RWPE1 (cell line): ENCODE data around the gene TMCO1.
A peak's percentile ranks its signal among the peaks of the same experiment; 100 is the strongest.
"Not testable (repeated sequence)": the region's sequence is repeated elsewhere in the genome, so short reads cannot be mapped to it uniquely, and the experiment has no call there.

Source experiments
- CTCF ChIA-PET: fragments of 350-600 bp; sonication (Branson Sonifier 250); formaldehyde crosslinking; extraction: SDS; loops from one replicate; lab custom pipeline; 2021; lab: Yijun Ruan, JAX
- POLR2A ChIA-PET: fragments of 400-600 bp; formaldehyde crosslinking; extraction: SDS; loops from one replicate; lab custom pipeline; 2020; ENCODE audit warnings: antibody characterized with exemption; ENCODE audit not compliant: low non-redundant PET; lab: Yijun Ruan, JAX
- DNase-seq: peaks from one replicate; pipeline ENCODE4 v3.0.0; 2012; ENCODE audit warnings: low spot score
- H3K27ac ChIP-seq: fragments of 450-650 bp; 2 replicates; pipeline ENCODE4 v1.5.1; 2017
- TF ChIP-seq, protein P1 (sequence below): fragments of 450-650 bp; conservative IDR thresholded peaks from 2 replicates; pipeline ENCODE4 v1.5.1; 2017; ENCODE audit warnings: low read depth, mild to moderate bottlenecking

TMCO1 gene

DNA sequence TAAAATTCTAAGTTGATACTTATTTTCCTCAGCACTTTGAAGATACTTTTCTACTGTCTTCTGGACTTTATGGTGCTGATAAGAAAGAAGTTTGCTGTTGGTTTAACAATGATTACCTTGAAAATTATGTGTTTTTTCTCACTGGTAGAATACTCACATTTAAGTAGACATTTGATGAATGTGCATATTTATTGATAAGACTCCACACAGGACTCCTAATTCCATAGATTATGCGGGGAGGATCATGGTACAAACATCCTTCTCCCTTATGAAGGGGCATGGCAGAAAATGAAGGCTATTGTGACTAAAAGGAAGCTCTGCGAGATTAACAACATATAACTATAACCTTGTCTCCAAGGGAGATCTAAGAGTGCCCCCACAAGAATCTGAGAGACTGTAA is 41.8 kb downstream of the TMCO1 start:
- POLR2A ChIA-PET: no interaction called here

DNA sequence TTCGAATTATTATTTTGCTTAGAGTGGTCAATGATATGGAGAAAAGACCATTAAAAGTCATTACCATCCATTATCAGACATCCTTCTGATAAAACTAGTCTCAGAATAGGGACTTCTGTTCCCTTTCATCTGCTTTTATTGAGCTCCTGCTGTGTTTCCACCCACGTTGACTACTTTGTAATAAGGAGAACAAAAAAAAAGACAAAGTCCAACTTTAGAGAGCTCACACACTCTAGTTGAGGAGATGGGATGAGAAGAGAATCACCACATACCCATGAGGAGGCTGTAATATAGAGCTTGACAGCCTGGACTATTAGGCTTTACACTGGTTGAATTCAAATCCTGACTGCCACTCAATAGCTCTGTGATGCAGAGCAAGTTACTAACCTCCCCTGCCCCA is 42.5 kb downstream of the TMCO1 start:
- no peak for DNase-seq
- ChIA-PET POLR2A (no interaction called here), CTCF (interaction anchor here (0.6 kb wide), 1 partner anchor 916 kb away, joined by 3 read pairs; no protein-coding TSS in a partner anchor)
- TF ChIP-seq, protein P1, sequence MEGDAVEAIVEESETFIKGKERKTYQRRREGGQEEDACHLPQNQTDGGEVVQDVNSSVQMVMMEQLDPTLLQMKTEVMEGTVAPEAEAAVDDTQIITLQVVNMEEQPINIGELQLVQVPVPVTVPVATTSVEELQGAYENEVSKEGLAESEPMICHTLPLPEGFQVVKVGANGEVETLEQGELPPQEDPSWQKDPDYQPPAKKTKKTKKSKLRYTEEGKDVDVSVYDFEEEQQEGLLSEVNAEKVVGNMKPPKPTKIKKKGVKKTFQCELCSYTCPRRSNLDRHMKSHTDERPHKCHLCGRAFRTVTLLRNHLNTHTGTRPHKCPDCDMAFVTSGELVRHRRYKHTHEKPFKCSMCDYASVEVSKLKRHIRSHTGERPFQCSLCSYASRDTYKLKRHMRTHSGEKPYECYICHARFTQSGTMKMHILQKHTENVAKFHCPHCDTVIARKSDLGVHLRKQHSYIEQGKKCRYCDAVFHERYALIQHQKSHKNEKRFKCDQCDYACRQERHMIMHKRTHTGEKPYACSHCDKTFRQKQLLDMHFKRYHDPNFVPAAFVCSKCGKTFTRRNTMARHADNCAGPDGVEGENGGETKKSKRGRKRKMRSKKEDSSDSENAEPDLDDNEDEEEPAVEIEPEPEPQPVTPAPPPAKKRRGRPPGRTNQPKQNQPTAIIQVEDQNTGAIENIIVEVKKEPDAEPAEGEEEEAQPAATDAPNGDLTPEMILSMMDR: no peak
- no peak overlapping the region for H3K27ac ChIP-seq

More for the DNA sequence above, 41.8 kb downstream of the TMCO1 start:
- CTCF ChIA-PET: no interaction called here
- DNase-seq: no peak
- no peak overlapping the region for H3K27ac ChIP-seq
- TF ChIP-seq, protein P1: no peak

DNA sequence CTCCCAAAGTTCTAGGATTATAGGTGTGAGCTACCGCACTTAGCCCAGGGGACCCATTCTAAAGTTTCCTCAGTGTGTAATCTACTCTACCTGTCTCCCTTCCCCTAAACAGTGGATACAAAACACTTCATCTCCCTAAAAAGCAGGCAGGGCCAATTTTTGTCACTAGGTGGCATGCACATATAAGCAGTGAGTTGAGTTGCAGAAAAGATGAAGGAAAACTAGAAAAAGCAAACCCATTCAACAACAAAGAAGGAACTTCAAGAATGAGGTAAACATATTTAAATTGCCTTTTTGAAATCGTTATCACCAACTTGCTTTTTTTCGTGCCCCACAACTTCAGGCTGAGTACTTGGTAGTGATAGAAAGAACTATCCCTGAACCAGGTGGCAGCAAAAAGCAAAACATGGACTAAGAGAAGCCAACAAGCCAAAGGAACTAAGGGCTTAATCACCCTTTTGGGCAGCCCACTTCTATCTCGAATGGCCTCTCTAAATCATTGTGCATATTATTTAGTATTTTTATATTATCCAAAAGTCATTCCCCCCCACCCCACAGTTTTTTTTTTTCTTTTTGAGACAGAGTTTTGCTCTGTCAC is 50.7 kb downstream of the TMCO1 start:
- CTCF ChIA-PET: interaction anchor here (0.6 kb wide), 1 partner anchor 18 kb away, joined by 4 read pairs; no protein-coding TSS in a partner anchor
- POLR2A ChIA-PET: no interaction called here
- H3K27ac ChIP-seq: no peak overlapping the region
- DNase-seq: peak; percentile 60
- TF ChIP-seq, protein P1: peak; percentile 80

DNA sequence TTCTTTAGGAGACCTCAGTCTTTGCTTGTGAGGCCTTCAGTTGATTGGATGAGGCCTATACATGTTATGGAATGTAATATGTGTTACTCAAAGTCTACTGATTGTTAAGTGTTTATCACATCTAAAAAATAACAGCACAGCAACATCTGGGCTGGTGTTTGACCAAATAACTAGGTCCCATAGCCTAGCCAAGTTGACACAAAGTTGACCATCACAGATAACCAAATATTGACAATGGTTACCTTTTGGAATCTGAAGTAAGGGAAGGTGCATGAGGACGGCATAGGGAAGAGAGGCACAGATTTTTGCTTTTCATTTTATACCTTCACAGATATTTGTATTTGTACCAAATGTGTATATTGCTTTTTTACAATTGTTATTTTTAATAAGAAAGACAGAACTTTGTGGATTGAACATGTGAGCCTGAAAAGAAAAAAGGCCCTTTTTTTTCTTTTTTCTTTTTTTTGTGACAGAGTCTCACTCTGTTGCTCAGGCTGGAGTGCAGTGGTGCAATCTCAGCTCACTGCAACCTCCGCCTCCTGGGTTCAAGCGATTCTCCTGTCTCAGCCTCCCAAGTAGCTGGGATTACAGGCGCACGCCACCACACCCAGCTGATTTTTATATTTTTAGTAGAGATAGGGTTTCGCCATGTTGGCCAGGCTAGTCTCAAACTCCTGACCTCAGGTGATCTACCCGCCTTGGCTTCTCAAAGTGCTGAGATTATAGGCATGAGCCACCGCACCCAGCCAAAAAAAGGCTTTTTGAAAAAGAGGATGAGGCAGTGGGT is 52.2 kb downstream of the TMCO1 start:
- DNase-seq, POLR2A ChIA-PET, H3K27ac ChIP-seq, CTCF ChIA-PET: not testable (repeated sequence)

DNA sequence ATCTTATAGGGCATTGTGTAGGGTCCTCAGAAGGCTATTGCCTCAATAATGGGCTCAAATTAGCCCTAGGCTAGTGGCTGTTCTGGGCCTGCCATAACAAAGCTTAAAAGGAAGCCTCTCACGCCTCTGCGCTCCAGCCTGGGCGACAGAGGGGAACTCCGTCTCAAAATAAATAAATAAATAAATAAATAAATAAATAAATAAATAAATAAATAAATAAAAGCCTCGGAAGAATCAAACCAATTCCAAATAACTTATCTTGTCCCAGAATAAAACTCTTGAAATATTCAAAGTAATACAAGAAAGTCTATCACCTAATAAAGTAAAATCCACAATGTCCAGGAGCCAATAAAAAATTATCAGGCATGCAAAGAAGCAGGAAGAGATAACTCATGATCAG is 55.9 kb downstream of the TMCO1 start:
- no peak overlapping the region for H3K27ac ChIP-seq
- TF ChIP-seq, protein P1: no peak
- DNase-seq: no peak
- ChIA-PET CTCF (no interaction called here), POLR2A (no interaction called here)

DNA sequence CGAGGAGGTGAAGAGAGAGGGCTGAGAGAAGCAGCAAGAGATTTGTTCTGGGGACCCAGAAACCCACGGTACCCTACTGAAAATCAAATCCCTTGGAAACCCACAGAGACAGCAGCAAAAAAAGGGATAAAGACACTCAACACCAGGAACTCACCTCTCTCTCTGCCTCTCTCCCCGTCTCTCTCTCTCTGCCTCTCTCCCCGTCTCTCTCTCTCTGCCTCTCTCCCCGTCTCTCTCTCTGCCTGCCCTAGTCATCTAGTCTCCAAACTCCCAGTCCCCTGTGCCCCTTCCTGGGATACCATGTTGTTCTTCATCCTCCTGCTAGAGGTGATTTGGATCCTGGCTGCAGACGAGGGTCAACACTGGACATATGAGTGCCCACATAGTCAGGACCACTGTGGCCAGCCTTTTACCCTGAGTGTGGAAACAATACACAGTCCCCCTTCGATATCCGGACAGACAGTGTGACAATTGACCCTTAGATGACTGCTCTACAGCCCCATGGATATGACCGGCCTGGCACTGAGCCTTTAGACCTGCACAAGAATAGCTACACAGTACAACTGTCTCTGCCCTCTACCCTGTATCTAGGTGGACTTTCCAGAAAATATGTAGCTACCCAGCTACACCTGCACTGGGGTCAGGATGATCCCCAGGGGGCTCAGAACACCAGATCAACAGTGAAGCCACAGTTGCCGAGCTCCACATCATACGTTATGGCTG is 60.5 kb downstream of the TMCO1 start:
- DNase-seq: no peak
- ChIA-PET CTCF (interaction anchor here (0.8 to 0.9 kb wide), 2 partner anchors 9 to 10 kb away, joined by 3 to 5 read pairs; partner anchors contain the start of gene ALDH9A1), POLR2A (no interaction called here)
- no peak overlapping the region for H3K27ac ChIP-seq
- TF ChIP-seq, protein P1: no peak
